Mucosa of descending colon (tissue), 3 donors: ENCODE data around the gene MRAP. TPM values are rescaled to one million over a fixed set of nuclear protein-coding genes. Genes with fewer than 3 reads are reported as not detected.

ENCODE experiments used
- ATAC-seq: fragments of 200-7000 bp; cut with Tn5 transposase; one replicate; pipeline ENCODE4 v1.9.1; 2020; ENCODE audit warnings: mild to moderate bottlenecking, moderate library complexity
- DNase-seq, 3 donors: peaks; one replicate each; pipeline ENCODE4 v3.0.0-alpha.2; 2020
- H3K36me3 ChIP-seq: fragments of 200-600 bp; one replicate; pipeline ENCODE4 v1.8.0; 2021; ENCODE audit warnings: low read depth, mild to moderate bottlenecking
- H3K4me1 ChIP-seq: fragments of 200-600 bp; one replicate; pipeline ENCODE4 v1.8.0; 2021; ENCODE audit warnings: low read depth, mild to moderate bottlenecking
- H3K4me3 ChIP-seq: fragments of 200-600 bp; one replicate; pipeline ENCODE4 v1.8.0; 2021; ENCODE audit warnings: mild to moderate bottlenecking
- H3K9me3 ChIP-seq: fragments of 200-600 bp; one replicate; pipeline ENCODE4 v1.8.0; 2021; ENCODE audit warnings: mild to moderate bottlenecking
- CTCF ChIP-seq: fragments of 200-600 bp; IDR thresholded peaks from one replicate; pipeline ENCODE4 v1.8.0; 2022; ENCODE audit warnings: antibody characterized with exemption, mild to moderate bottlenecking
- intact Hi-C, 2 donors: fragments of 100-400 bp; cut with DNase I in 1 of 2; cut with micrococcal nuclease in 1 of 2; formaldehyde crosslinking; loops; one replicate each; pipeline versions ENCODE4 v1.11.0 to v1.11.1; 2022; cut with DNase I, micrococcal nuclease
- total RNA-seq, 3 donors: library from RNA; stranded (reverse); fragmentation: NEBNext Ultra II Directional in 2 of 3; extraction: Animal tissue kit (Norgen Biotek cat#: 25700) in 2 of 3; gene quantifications; one replicate each; pipeline versions ENCODE4 v1.2.1 to v1.2.4, GENCODE V29; 2021 to 2023
- donor health status: DM: no; HTN: no; CAD: no; lungs with moderate emphysema.
- donor health status: DM: no; HTN: no; CAD: no.
- donor health status: DM: no; HTN: yes; CAD: no.

MRAP gene
- total RNA-seq, 3 donors from 2014 or later, result not detected

DNA sequence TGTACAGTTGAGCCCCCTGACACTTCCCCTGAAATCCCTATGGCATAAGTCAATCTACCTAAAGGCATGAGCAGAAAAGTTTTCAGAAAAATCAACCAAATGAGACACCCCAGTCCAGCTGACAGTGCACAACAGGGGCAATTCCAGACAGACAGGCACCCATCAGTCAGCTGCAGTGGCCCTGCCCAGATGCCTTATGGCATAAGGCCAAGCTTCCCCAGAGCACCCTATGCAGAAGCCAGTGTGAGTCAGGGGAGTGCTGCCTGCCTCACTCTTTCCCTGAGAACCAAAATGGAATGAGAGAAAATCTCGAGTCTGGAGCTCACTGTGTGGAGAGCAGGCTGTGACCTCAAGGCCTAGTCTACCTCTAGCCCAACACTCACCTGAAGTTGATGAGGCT is 38.1 kb downstream of the MRAP start:
- H3K36me3 ChIP-seq, result no peaks in the 10 kb centered on the region
- no peak for TF ChIP-seq CTCF

GRCh38 chr21:32337206-32337605 is 38.6 kb downstream of the MRAP start:
- intact Hi-C loops, result no loop called here
- H3K36me3 ChIP-seq, result no peaks in the 10 kb centered on the region
- ATAC-seq, result no peak
- no peak overlapping the region for H3K4me3 ChIP-seq
- no peaks in the 10 kb centered on the region for H3K9me3 ChIP-seq
- TF ChIP-seq CTCF, result no peak
- H3K4me1 ChIP-seq, result no peaks in the 10 kb centered on the region
- no peak for DNase-seq

More for the DNA sequence above, 38.1 kb downstream of the MRAP start:
- no peak overlapping the region for H3K4me3 ChIP-seq
- DNase-seq (no peak), ATAC-seq (no peak)
- no peaks in the 10 kb centered on the region for H3K9me3 ChIP-seq
- intact Hi-C loops, result no loop called here
- no peaks in the 10 kb centered on the region for H3K4me1 ChIP-seq

DNA sequence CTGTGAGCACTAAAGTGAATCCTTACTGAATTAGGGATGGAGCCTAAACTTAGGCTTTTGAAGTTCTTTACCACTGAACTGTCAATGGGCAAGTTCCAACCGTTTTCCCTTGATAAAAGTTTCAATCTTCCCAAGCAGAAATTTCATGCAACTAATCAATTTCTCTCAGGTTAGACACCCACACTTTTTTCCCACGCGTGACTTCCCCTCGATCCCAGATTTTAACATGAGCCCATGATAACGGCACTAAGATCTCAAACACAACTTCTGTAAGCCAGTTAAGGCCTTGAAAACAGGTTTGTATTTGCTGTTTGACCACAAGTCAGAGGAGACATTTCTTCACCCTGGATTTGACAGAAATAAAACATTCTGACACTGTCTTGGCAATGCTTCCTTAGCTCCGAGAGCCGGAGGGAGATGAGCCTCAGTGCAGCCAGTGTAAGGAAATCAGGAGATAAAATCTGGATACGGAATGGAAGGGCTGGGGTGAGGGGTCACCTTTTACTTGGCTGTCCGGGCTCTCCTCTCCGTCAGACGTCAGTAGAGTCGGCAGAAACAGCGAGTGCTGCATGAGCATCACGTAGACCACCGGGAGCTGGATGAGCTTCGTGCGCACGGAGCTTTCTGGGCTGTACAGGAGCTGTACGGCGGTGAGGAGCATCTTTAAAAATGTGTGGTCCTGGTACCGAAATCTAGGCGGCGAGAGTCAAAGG is 39.7 kb downstream of the MRAP start:
- intact Hi-C loops, result no loop called here
- DNase-seq, result no peak
- Histone ChIP-seq H3K4me1 (no peaks in the 10 kb centered on the region), H3K36me3 (no peaks in the 10 kb centered on the region), H3K9me3 (no peaks in the 10 kb centered on the region), H3K4me3 (no peak overlapping the region)
- ATAC-seq, result no peak
- no peak for TF ChIP-seq CTCF

- H3K4me3 ChIP-seq, result no peak overlapping the region
- no peaks in the 10 kb centered on the region for H3K4me1 ChIP-seq
- DNase-seq (no peak), ATAC-seq (no peak)
- no peak for TF ChIP-seq CTCF
- H3K9me3 ChIP-seq, result peaks cover 7% of the 10 kb centered on the region
- H3K36me3 ChIP-seq, result no peaks in the 10 kb centered on the region
- intact Hi-C loops, result no loop called here
Measured at GRCh38 chr21:32340863-32341848, 42.5 kb downstream of the MRAP start.

- H3K4me1 ChIP-seq, result no peaks in the 10 kb centered on the region
- DNase-seq (no peak), ATAC-seq (no peak)
- H3K4me3 ChIP-seq, result no peak overlapping the region
- H3K9me3 ChIP-seq, result peaks cover 7% of the 10 kb centered on the region
- intact Hi-C loops, result no loop called here
- TF ChIP-seq CTCF, result no peak
- H3K36me3 ChIP-seq, result peaks cover 10% of the 10 kb centered on the region
Measured at GRCh38 chr21:32346951-32347350, 48.3 kb downstream of the MRAP start.
